NCI-H524 treated with DMSO at 0.1 percent for 48 hours (cell line): ENCODE measurements around the gene L3MBTL3.

Source experiments
- DNase-seq: peaks from one replicate; lab custom pipeline; 2025; lab: John Stamatoyannopoulos, UW

Gene L3MBTL3

GRCh38 chr6:130027948-130028347 lies 9.6 kb downstream of the L3MBTL3 start:
- no peak for DNase-seq

GRCh38 chr6:130029163-130029562 lies 10.8 kb downstream of the L3MBTL3 start:
- no peak for DNase-seq

GRCh38 chr6:130032758-130033340 lies 14.5 kb downstream of the L3MBTL3 start:
- no peak for DNase-seq

GRCh38 chr6:130033949-130034348 lies 15.6 kb downstream of the L3MBTL3 start:
- DNase-seq, result no peak

- no peak for DNase-seq
Measured at GRCh38 chr6:130034378-130035146, 16.2 kb downstream of the L3MBTL3 start.

- DNase-seq, result no peak
Measured at GRCh38 chr6:130035211-130035610, 16.8 kb downstream of the L3MBTL3 start.

GRCh38 chr6:130037207-130037811 lies 18.9 kb downstream of the L3MBTL3 start:
- DNase-seq, result no peak

- DNase-seq, result no peak
Measured at GRCh38 chr6:130041594-130041993, 23.2 kb downstream of the L3MBTL3 start.

GRCh38 chr6:130043344-130043743 lies 25.0 kb downstream of the L3MBTL3 start:
- no peak for DNase-seq

- no peak for DNase-seq
Measured at GRCh38 chr6:130045622-130046021, 27.2 kb downstream of the L3MBTL3 start.

- DNase-seq, result no peak
Measured at GRCh38 chr6:130046671-130047070, 28.3 kb downstream of the L3MBTL3 start.

- DNase-seq, result no peak
Measured at GRCh38 chr6:130047088-130047995, 29.0 kb downstream of the L3MBTL3 start.

GRCh38 chr6:130050230-130050629 lies 31.8 kb downstream of the L3MBTL3 start:
- DNase-seq, result no peak

- no peak for DNase-seq
Measured at GRCh38 chr6:130054725-130055124, 36.3 kb downstream of the L3MBTL3 start.

- no peak for DNase-seq
Measured at GRCh38 chr6:130055271-130055670, 36.9 kb downstream of the L3MBTL3 start.

- no peak for DNase-seq
Measured at GRCh38 chr6:130057495-130057894, 39.1 kb downstream of the L3MBTL3 start.

- no peak for DNase-seq
Measured at GRCh38 chr6:130063806-130064205, 45.4 kb downstream of the L3MBTL3 start.

GRCh38 chr6:130065609-130066156 lies 47.3 kb downstream of the L3MBTL3 start:
- no peak for DNase-seq

- DNase-seq, result no peak
Measured at GRCh38 chr6:130069485-130069884, 51.1 kb downstream of the L3MBTL3 start.

- no peak for DNase-seq
Measured at GRCh38 chr6:130070326-130070725, 51.9 kb downstream of the L3MBTL3 start.

- no peak for DNase-seq
Measured at GRCh38 chr6:130070792-130071191, 52.4 kb downstream of the L3MBTL3 start.

- DNase-seq, result no peak
Measured at GRCh38 chr6:130075879-130076460, 57.6 kb downstream of the L3MBTL3 start.
